Nephron progenitor cell (in vitro differentiated cells): Measurements from ENCODE around the gene GRM6.

ENCODE experiments used
- DNase-seq: peaks from one replicate; pipeline ENCODE4 v3.0.0; 2021
- H3K27ac Mint-ChIP-seq: 2 replicates; pipeline ENCODE4 v1.8.0; 2021; ENCODE audit warnings: mild to moderate bottlenecking, moderate library complexity, mixed read lengths
- H3K27me3 Mint-ChIP-seq: 2 replicates; pipeline ENCODE4 v1.8.0; 2021; ENCODE audit warnings: mild to moderate bottlenecking, low read depth, mixed read lengths; ENCODE audit not compliant: poor library complexity
- H3K36me3 Mint-ChIP-seq: 2 replicates; pipeline ENCODE4 v1.8.0; 2021; ENCODE audit warnings: low read depth, mixed read lengths
- H3K4me1 Mint-ChIP-seq: 2 replicates; pipeline ENCODE4 v1.8.0; 2021; ENCODE audit warnings: mixed read lengths
- H3K4me3 Mint-ChIP-seq: 2 replicates; pipeline ENCODE4 v1.8.0; 2021; ENCODE audit warnings: mild to moderate bottlenecking, moderate library complexity, mixed read lengths
- H3K9me3 Mint-ChIP-seq: 2 replicates; pipeline ENCODE4 v1.8.0; 2021; ENCODE audit warnings: mild to moderate bottlenecking, moderate library complexity, mixed read lengths
- CTCF ChIP-seq: fragments of 200-600 bp; sonication (generic); IDR thresholded peaks from 2 replicates; pipeline ENCODE4 v1.5.0; 2021; ENCODE audit warnings: antibody characterized with exemption

Gene GRM6

GRCh38 chr5:178981381-178981780, 13.7 kb downstream of the GRM6 start:
- no peak for TF ChIP-seq CTCF
- H3K4me3 Mint-ChIP-seq, result no peak overlapping the region
- no peaks in the 10 kb centered on the region for H3K27me3 Mint-ChIP-seq
- H3K36me3 Mint-ChIP-seq, result no peaks in the 10 kb centered on the region
- no peak overlapping the region for H3K27ac Mint-ChIP-seq
- H3K4me1 Mint-ChIP-seq, result no peaks in the 10 kb centered on the region
- H3K9me3 Mint-ChIP-seq, result peaks cover 97% of the 10 kb centered on the region
- DNase-seq, result no peak

GRCh38 chr5:178965465-178966055, 29.6 kb downstream of the GRM6 start:
- peaks cover 27% of the 10 kb centered on the region for H3K36me3 Mint-ChIP-seq
- DNase-seq, result no peak
- no peaks in the 10 kb centered on the region for H3K4me1 Mint-ChIP-seq
- H3K27ac Mint-ChIP-seq, result no peak overlapping the region
- H3K9me3 Mint-ChIP-seq, result peaks cover 98% of the 10 kb centered on the region
- H3K4me3 Mint-ChIP-seq, result no peak overlapping the region
- H3K27me3 Mint-ChIP-seq, result peaks cover 6% of the 10 kb centered on the region
- TF ChIP-seq CTCF, result no peak

- Mint-ChIP-seq H3K27me3 (peaks cover 6% of the 10 kb centered on the region), H3K4me1 (no peaks in the 10 kb centered on the region), H3K27ac (no peak overlapping the region), H3K36me3 (peaks cover 17% of the 10 kb centered on the region), H3K4me3 (peak overlapping the region; percentile 50), H3K9me3 (peaks cover 97% of the 10 kb centered on the region)
- DNase-seq, result no peak
- TF ChIP-seq CTCF, result no peak
These were observed 53.8 kb downstream of the GRM6 start for GRCh38 chr5:178941361-178941760.

GRCh38 chr5:178940569-178941360, 54.4 kb downstream of the GRM6 start, which contains the start of gene ZNF454:
TSS of gene ZNF454 (plus strand) at chr5:178941198. CDS start at chr5:178942792, 1,594 bp downstream.
- Mint-ChIP-seq H3K36me3 (peaks cover 23% of the 10 kb centered on the region), H3K4me1 (no peaks in the 10 kb centered on the region), H3K27ac (no peak within 1 kb of the TSS), H3K4me3 (peak within 1 kb of the TSS; percentile 50), H3K9me3 (peaks cover 97% of the 10 kb centered on the region), H3K27me3 (peaks cover 6% of the 10 kb centered on the region)
- peak; percentile 29 for DNase-seq
- TF ChIP-seq CTCF, result no peak

GRCh38 chr5:178931846-178932760, 63.0 kb downstream of the GRM6 start:
- Mint-ChIP-seq H3K27ac (no peak overlapping the region), H3K36me3 (peaks cover 78% of the 10 kb centered on the region), H3K4me1 (no peaks in the 10 kb centered on the region), H3K9me3 (peaks cover 100% of the 10 kb centered on the region), H3K4me3 (no peak overlapping the region), H3K27me3 (peaks cover 2% of the 10 kb centered on the region)
- no peak for DNase-seq
- TF ChIP-seq CTCF, result no peak
